Amniotic stem cell (primary cell): ENCODE data around the gene VAV2.

Experiments used
- DNase-seq: peaks from one replicate; lab custom pipeline; 2025; lab: John Stamatoyannopoulos, UW

Gene VAV2

GRCh38 chr9:133726401-133727276 lies 265.5 kb downstream of the VAV2 start:
- peak; percentile 14 for DNase-seq

GRCh38 chr9:133725886-133726285 lies 266.2 kb downstream of the VAV2 start:
- DNase-seq = no peak

GRCh38 chr9:133718563-133719315 lies 273.4 kb downstream of the VAV2 start:
- DNase-seq = no peak

GRCh38 chr9:133717113-133718031 lies 274.8 kb downstream of the VAV2 start:
- DNase-seq = no peak

- no peak for DNase-seq
Observed at GRCh38 chr9:133716564-133717112, 275.5 kb downstream of the VAV2 start.

- DNase-seq = no peak
Observed at GRCh38 chr9:133715866-133716563, 276.1 kb downstream of the VAV2 start.

- DNase-seq = no peak
Observed at GRCh38 chr9:133715295-133715865, 276.7 kb downstream of the VAV2 start.

GRCh38 chr9:133714606-133715294 lies 277.4 kb downstream of the VAV2 start:
- no peak for DNase-seq

GRCh38 chr9:133713960-133714495 lies 278.1 kb downstream of the VAV2 start:
- DNase-seq = no peak

- DNase-seq = no peak
Observed at GRCh38 chr9:133713150-133713959, 278.8 kb downstream of the VAV2 start.

GRCh38 chr9:133712221-133713100 lies 279.7 kb downstream of the VAV2 start:
- no peak for DNase-seq
